GM12878 (cell line): ENCODE measurements around the gene VCP. TPM values are rescaled to one million over a fixed set of nuclear protein-coding genes. Genes with fewer than 3 reads are reported as not detected.

Experiments used
- ATAC-seq: fragments of 200-7000 bp; cut with Tn5 transposase; 3 replicates; pipeline ENCODE4 v1.9.1; 2020; ENCODE audit warnings: mild to moderate bottlenecking, moderate library complexity
- BruUV-seq: library from RNA; stranded (reverse); fragments of 400-500 nt; replicated peaks from 2 replicates; lab custom pipeline; 2021; lab: Mats Ljungman, UMichigan
- CTCF ChIA-PET: fragments of 300-600 bp; sonication (Branson Sonifier 250); formaldehyde crosslinking; extraction: SDS; loops from one replicate; lab custom pipeline; 2021; ENCODE audit warnings: inconsistent platforms; lab: Yijun Ruan, JAX
- POLR2A ChIA-PET: fragments of 350-600 bp; formaldehyde crosslinking; extraction: SDS; loops from one replicate; lab custom pipeline; 2021; ENCODE audit warnings: inconsistent platforms; lab: Charles Lee
- RAD21 ChIA-PET: fragments of 300-600 bp; sonication (Branson Sonifier 250); formaldehyde crosslinking; loops from one replicate; lab custom pipeline; 2023; ENCODE audit warnings: antibody characterized with exemption; ENCODE audit not compliant: unreplicated experiment; lab: Charles Lee
- SMC1A ChIA-PET: fragments of 300-600 bp; sonication (Branson Sonifier 250); formaldehyde crosslinking; loops from one replicate; lab custom pipeline; 2023; ENCODE audit not compliant: unreplicated experiment, uncharacterized antibody; lab: Charles Lee
- DNase-seq: peaks from one replicate; pipeline ENCODE4 v3.0.0-alpha.2; 2011; ENCODE audit warnings: low read depth, low spot score
- FAIRE-seq: peaks from 3 replicates; lab custom pipeline; 2011; peaks lifted over from hg19 to GRCh38; lab: Jason Lieb, UNC
- H2AFZ ChIP-seq: 2 replicates; pipeline ENCODE4 v1.6.0; 2011; ENCODE audit warnings: low read depth, low read length, control low read depth; ENCODE audit not compliant: control insufficient read depth
- H3K27ac ChIP-seq: 2 replicates; pipeline ENCODE4 v1.5.1; 2011; ENCODE audit warnings: control low read depth; ENCODE audit not compliant: control insufficient read depth, insufficient read depth
- H3K27me3 ChIP-seq, 2 experiments: replicated peaks in 1 of 2; 2 replicates each; pipeline versions ENCODE4 v1.6.0 to v1.6.1; 2011; ENCODE audit warnings: low read length in 1 of 2; ENCODE audit not compliant: control insufficient read depth in 2 of 2, insufficient read depth in 2 of 2
- H3K36me3 ChIP-seq, 2 experiments: 2 replicates each; pipeline ENCODE4 v1.5.1; 2011; ENCODE audit warnings: low read length in 1 of 2; ENCODE audit not compliant: control insufficient read depth in 2 of 2, insufficient read depth in 2 of 2
- H3K4me1 ChIP-seq: 2 replicates; pipeline ENCODE4 v1.6.1; 2011; ENCODE audit warnings: mild to moderate bottlenecking, low read length, moderate library complexity, mixed read lengths; ENCODE audit not compliant: control insufficient read depth, insufficient read depth
- H3K4me2 ChIP-seq: 2 replicates; pipeline ENCODE4 v1.6.0; 2011; ENCODE audit warnings: control low read depth; ENCODE audit not compliant: control insufficient read depth, insufficient read depth
- H3K4me3 ChIP-seq: fragments of 200-600 bp; sonication (generic); 2 replicates; pipeline ENCODE4 v1.5.1; 2016
- H3K79me2 ChIP-seq: 2 replicates; pipeline ENCODE4 v1.6.0; 2011; ENCODE audit warnings: low read length; ENCODE audit not compliant: control insufficient read depth, insufficient read depth
- H3K9ac ChIP-seq: 2 replicates; pipeline ENCODE4 v1.8.0; 2011; ENCODE audit warnings: low read length, control low read depth, mixed read lengths; ENCODE audit not compliant: control insufficient read depth, insufficient read depth
- H3K9me3 ChIP-seq: replicated peaks from 3 replicates; pipeline ENCODE4 v1.5.1; 2011; ENCODE audit warnings: mild to moderate bottlenecking, low read length; ENCODE audit not compliant: control insufficient read depth, insufficient read depth
- H4K20me1 ChIP-seq: 2 replicates; pipeline ENCODE4 v1.6.0; 2011; ENCODE audit not compliant: control insufficient read depth, insufficient read depth
- ASH2L ChIP-seq: fragments of 300-600, 200-600 bp; sonication (generic); IDR thresholded peaks from 2 replicates; pipeline ENCODE4 v1.6.1; 2017; ENCODE audit warnings: low read depth, mild to moderate bottlenecking, borderline replicate concordance
- ATF3 ChIP-seq: IDR thresholded peaks from 2 replicates; pipeline ENCODE4 v1.6.1; 2011; ENCODE audit warnings: low read depth, mild to moderate bottlenecking, low read length, moderate library complexity, borderline replicate concordance; ENCODE audit errors: extremely low read depth
- BMI1 ChIP-seq: fragments of 450-650 bp; IDR thresholded peaks from 2 replicates; pipeline ENCODE4 v1.6.1; 2016; ENCODE audit warnings: mild to moderate bottlenecking, moderate library complexity, borderline replicate concordance
- HDAC2 ChIP-seq: fragments of 200-600 bp; sonication (generic); IDR thresholded peaks from 2 replicates; pipeline ENCODE4 v1.6.1; 2017
- MAX ChIP-seq: IDR thresholded peaks from 2 replicates; pipeline ENCODE4 v1.6.1; 2012; ENCODE audit warnings: low read depth, low read length, improper control_type of control experiment
- PML ChIP-seq: IDR thresholded peaks from 2 replicates; pipeline ENCODE4 v1.6.1; 2012; ENCODE audit warnings: low read length, inconsistent platforms
- POLR2AphosphoS2 ChIP-seq: IDR thresholded peaks from 2 replicates; pipeline ENCODE4 v1.6.1; 2011; ENCODE audit warnings: low read depth, mild to moderate bottlenecking, low read length, improper control_type of control experiment, moderate library complexity
- SUZ12 ChIP-seq: fragments of 200-600 bp; sonication (generic); IDR thresholded peaks from one replicate; pipeline ENCODE4 v1.6.1; 2018; ENCODE audit warnings: antibody characterized with exemption, mild to moderate bottlenecking; ENCODE audit not compliant: unreplicated experiment
- TCF7 ChIP-seq: IDR thresholded peaks from 2 replicates; pipeline ENCODE4 v1.6.1; 2014; ENCODE audit warnings: antibody characterized with exemption, borderline replicate concordance
- ZBED1 ChIP-seq: IDR thresholded peaks from 2 replicates; pipeline ENCODE4 v1.6.1; 2016; ENCODE audit warnings: borderline replicate concordance
- WGBS: methylation state at CpG from one replicate; pipeline ENCODE4 v1.1.6; 2016; ENCODE audit warnings: low lambda C conversion rate; ENCODE audit not compliant: insufficient replicate concordance, insufficient coverage; ENCODE audit errors: missing lambda C conversion rate; 5-methylcytosine and 5-hydroxymethylcytosine counted together
- in situ Hi-C: fragments of 300-500 bp; cut with MboI; formaldehyde crosslinking; loops from 9 replicates; pipeline ENCODE4 v1.14.3; 2018; ENCODE audit warnings: mixed read lengths
- intact Hi-C: fragments of 100-400 bp; cut with micrococcal nuclease; formaldehyde crosslinking; loops from one replicate; pipeline ENCODE4 v1.14.2; 2022; ENCODE audit not compliant: unreplicated experiment
- polyA plus RNA-seq, 11 experiments: library from polyadenylated mRNA; depleted of rRNA in 4 of 11; unstranded in 6 of 11; stranded (reverse) in 5 of 11; fragments of >200 nt; fragmentation: Nextera tagmentation in 4 of 11; fragmentation: Illumina TruSeq in 1 of 11; extraction: Ambion mirVana in 4 of 11; extraction: Trizol in 1 of 11; gene quantifications; 1 replicate in 1 of 11; 2 replicates in 10 of 11; pipeline versions ENCODE4 v1.2.1 to v1.2.3, GENCODE V29; 2011 to 2016; ENCODE audit warnings: inconsistent platforms in 2 of 11, missing spikeins in 2 of 11, low read depth in 1 of 11
- total RNA-seq, 4 experiments: library from RNA; depleted of rRNA in 3 of 4; stranded (reverse); fragments of >200 nt in 3 of 4; fragmentation: Illumina TruSeq in 1 of 4; extraction: Trizol in 1 of 4; gene quantifications; 2 replicates each; pipeline versions ENCODE4 v1.2.1 to v1.2.3, GENCODE V29; 2013 to 2021

The VCP gene
- total and polyA plus RNA-seq, 10 of the 15 experiments (the other 5 are each of a cell fraction or from before 2014, with no cell fraction given): 7.4 to 327 (median 244) TPM

- peaks cover 0 to 4% of the 10 kb centered on the region in 2 experiments; a peak in 1 of 4 replicates for H3K36me3 ChIP-seq
- no peak overlapping the region for H3K27ac ChIP-seq
- POLR2A ChIA-PET: no interaction called here
- no peaks in the 10 kb centered on the region for H4K20me1 ChIP-seq
- H3K4me3 ChIP-seq: no peak overlapping the region
- RAD21 ChIA-PET: no interaction called here
- no peak overlapping the region for H3K4me2 ChIP-seq
- in situ Hi-C loops (no loop called here), intact Hi-C loops (no loop called here)
- H3K27me3 ChIP-seq: no peaks in the 10 kb centered on the region
- ATAC-seq (no peak), DNase-seq (no peak), FAIRE-seq (no peak)
- no peaks in the 10 kb centered on the region for H3K9me3 ChIP-seq
- no TSS peak for BruUV-seq
- CTCF ChIA-PET: interaction anchor here (0.6 to 4.8 kb wide), 3 partner anchors 20 to 149 kb away, joined by 3 to 39 read pairs (median 7); no protein-coding TSS in a partner anchor
- H3K4me1 ChIP-seq: no peaks in the 10 kb centered on the region
- no peak overlapping the region for H2AFZ ChIP-seq
- TF ChIP-seq BMI1 (no peak), ATF3 (no peak), SUZ12 (no peak), MAX (no peak), ASH2L (no peak), PML (no peak), ZBED1 (no peak), POLR2AphosphoS2 (no peak), HDAC2 (no peak), TCF7 (no peak)
- no peak overlapping the region for H3K9ac ChIP-seq
- WGBS: 95% methylated on average over 6 of the region's 6 CpGs
- SMC1A ChIA-PET: no interaction called here
- no peaks in the 10 kb centered on the region for H3K79me2 ChIP-seq
These were observed 23.9 kb downstream of the VCP start for GRCh38 chr9:35048511-35048910.
